Left renal cortex interstitium (tissue), 4 donors: ENCODE measurements around the gene NENF. TPM values are rescaled to one million over a fixed set of nuclear protein-coding genes. Genes with fewer than 3 reads are reported as not detected.
"Not testable (repeated sequence)": the region's sequence is repeated elsewhere in the genome, so short reads cannot be mapped to it uniquely, and the experiment has no call there.

Experiments used
- DNase-seq, 4 donors: peaks; one replicate each; pipeline ENCODE4 v3.0.0-alpha.2; 2013; ENCODE audit warnings: low read depth in 4 of 4, low spot score in 2 of 4, missing footprints in 1 of 4
- polyA plus RNA-seq, 4 donors: library from polyadenylated mRNA; unstranded; fragments of 120-200 nt; gene quantifications; one replicate each; pipeline ENCODE4 v1.2.1, GENCODE V29; 2013; ENCODE audit not compliant: insufficient read length in 4 of 4

Gene NENF
- polyA plus RNA-seq, 4 donors: 29.9 to 57.4 (median 41.5) TPM

DNA sequence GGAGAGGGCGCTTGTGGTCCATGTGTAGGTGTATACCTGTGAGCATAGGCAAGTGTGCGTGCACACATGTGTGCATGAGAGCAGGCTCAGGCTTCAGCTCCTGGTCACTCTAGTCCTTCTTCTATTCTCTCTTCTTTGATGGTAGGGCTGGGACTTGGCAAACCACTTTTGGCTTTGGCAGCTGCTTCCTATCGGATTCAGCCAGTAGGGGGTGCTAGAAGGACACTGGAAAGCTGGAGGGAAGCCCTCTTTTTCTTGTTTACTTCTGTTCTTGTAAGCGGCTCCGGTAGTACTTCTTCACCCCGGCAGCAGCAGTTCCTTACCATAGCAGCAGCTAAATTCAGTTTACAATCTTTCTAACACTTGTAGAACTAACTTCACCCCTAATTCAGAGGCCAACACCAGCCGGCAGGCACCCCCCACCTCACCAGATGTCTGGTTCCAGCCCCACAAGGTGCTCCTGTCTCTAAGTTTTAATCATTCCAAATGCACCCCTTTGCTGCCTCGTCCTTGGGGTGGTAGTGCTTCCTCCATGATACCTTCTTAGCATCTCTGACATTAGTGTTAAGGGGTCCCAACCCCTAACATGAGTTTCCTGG is 25.1 kb downstream of the NENF start:
- DNase-seq: no peak

GRCh38 chr1:212458817-212459216 is 26.1 kb downstream of the NENF start:
- DNase-seq: no peak

- no peak for DNase-seq
Observed at GRCh38 chr1:212459656-212460055, 26.9 kb downstream of the NENF start.

DNA sequence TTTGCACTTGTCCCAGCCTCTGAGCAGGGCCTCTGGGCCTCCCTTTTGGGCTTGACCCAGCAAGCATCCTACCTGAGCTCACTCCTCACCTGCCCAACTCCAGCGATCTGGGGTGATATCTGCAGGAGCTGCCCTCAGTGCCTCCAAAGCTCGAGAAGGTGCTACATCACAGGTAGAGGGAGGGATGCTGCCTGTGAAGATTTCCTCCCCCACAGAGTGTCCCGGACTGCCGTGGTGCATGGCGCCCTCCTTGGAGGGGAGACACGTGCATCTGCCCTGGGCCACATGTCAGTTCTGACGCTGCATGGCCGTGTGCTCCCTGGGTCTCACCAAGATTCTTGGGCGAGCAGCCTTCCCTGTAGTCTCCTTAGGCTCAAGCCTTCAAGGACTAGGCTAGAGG is 27.7 kb downstream of the NENF start:
- no peak for DNase-seq

- DNase-seq: no peak
Observed at GRCh38 chr1:212461916-212462660, 29.4 kb downstream of the NENF start.

- DNase-seq: no peak
Observed at GRCh38 chr1:212463565-212464285, 31.0 kb downstream of the NENF start.

- DNase-seq: no peak
Observed at GRCh38 chr1:212465311-212465710, 32.6 kb downstream of the NENF start.

- DNase-seq: no peak
Observed at GRCh38 chr1:212466437-212466836, 33.7 kb downstream of the NENF start.

DNA sequence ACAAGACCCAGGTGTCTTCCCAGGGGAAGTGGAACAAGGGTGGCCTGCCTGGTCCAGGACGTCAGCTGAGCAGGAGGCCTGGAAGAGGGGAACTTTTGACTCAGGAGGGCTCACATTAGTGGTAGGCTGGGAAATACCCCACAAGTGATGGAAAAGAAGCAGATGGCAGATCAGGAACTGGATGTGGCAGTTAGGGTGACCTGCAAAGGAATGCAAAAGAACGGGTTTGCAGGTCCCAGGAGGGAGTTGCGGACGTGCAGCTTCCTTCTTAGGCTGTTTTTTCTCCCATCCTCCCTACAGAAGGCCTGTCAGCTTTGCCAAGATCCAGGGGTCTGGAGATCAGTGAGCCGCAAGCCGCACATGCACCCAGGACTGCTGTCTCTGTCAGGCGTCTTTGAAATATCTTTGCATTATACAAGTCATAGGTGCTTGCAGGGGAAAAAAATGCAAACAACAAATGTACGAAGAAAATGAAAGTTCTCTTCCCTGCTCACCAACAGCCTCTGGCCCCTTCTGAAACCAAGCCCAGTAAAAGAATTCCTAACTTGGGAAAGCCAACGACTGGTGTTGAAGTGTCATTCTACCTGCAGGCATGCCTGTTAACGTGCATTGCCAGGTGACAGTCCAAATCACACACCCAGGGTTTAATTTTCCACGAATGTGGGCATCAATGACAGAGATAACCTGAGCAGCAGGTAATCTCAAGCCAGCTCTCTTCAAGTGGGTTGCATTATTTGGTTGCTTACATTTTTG is 34.4 kb downstream of the NENF start:
- DNase-seq: no peak

DNA sequence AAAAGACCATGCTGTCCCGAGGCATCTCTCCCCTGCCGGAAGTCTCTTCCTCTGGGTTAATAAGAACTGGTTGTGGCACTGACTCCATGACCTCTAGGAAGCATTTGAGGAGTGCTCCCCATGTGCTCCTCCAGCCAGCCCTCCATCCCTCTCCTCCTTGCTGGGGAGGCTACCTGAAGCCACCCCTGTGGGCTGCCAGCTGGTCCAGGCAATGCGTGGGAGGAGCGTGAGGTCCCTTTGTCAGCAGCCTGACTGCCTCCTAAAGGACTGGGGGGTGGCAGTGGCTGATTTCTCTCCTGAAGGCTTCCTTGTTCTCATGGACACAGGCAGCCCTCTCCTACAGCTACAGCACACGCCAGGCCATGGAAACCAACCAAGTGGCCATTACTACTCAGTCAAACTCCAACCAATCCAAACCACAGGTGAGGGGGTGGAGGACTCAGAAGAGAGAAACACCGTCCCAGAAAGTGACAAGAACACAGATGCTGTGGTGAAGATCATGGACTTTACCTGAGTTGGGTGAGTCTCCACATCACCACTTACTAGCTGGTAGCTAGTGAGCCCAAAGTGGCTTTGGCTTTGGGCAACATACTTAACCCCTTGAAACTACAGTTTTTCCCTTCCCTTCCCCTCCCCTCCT is 35.2 kb downstream of the NENF start:
- no peak for DNase-seq

DNA sequence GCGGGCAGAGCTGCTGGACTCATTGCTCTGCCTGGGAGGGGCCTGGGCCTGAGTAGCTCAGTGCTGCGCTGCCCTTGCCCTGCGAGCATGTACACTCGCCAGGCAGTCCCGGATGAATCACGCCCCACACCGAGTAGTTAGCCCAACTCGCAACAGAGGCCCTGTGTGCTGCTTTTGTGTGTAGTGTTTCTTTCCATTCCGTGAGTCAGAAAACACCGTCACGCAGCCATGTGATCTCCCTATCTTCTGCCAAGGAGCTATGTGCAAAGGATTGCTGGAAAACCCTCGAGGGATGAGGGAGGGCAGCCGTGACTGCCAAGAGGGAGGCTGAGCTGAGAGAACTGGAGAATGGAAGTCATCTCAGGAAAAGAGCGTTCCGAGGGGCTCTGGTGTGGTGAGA is 37.3 kb downstream of the NENF start:
- DNase-seq: no peak

DNA sequence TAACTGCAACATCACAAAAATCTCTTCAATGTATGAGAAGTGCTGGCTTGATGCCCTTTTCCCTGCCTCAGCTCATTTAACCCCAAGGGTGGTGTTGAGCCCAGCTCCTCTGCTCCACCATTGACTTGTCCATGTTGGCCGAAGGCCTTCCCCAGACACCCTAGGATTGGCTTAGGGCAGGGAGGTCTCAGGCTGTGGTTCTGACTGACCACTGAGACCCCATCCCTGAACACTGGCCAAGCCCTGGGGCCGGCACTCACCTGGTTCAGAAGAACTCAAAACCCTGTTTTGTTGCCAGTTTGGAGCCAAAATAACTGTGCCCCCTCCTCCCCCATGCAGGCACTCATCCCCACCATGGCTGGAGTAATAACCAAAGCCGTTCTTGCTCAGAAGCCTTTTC is 38.6 kb downstream of the NENF start:
- DNase-seq: no peak

DNA sequence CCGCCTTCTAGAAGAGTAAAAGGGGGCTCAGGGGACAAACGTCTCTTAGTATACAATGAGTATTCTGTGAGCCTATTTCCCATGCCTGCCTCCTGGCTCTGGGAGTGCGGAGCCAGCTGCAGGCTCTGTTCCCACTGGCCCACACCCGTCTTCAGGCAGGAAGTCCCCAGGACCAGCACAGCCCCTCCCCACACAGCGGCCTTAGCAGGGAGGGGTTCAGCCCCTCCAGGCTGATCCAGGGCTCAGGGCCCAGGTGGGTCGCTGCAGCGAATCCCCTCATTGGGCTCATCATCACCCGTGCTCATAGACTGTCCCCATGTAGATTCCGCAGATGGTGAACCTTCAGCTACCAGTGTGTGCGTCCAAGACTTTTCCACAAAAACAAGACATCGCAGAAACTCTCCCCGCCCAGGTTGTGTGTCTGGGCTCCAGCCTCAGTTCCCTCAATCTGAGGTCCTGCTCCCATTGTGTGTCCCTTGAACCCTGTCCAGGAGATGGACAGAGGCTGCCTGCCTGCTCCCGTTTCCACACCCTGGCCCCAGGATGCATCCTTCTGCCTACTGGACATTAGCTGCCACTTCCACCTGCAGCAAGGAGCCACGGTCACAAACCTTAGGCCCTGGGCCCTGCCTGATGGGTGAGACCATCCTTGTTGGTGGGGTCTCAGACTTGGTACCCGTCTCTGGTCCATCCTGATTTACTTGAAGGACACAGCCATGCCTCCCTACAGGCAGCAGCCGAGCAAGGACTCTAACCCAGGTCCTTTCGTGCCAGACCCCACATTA is 39.4 kb downstream of the NENF start:
- no peak for DNase-seq

GRCh38 chr1:212473729-212474128 is 41.0 kb downstream of the NENF start:
- DNase-seq: no peak

- no peak for DNase-seq
Observed at GRCh38 chr1:212475151-212475550, 42.4 kb downstream of the NENF start.

DNA sequence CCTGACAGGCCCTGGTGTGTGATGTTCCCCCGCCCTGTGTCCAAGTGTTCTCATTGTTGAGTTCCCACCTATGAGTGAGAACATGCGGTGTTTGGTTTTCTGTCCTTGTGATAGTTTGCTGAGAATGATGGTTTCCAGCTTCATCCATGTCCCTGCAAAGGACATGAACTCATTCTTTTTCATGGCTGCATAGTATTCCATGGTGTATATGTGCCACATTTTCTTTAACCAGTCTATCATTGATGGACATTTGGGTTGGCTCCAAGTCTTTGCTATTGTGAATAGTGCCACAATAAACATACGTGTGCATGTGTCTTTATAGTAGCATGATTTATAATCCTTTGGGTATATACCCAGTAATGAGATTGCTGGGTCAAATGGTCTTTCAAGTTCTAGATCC is 43.1 kb downstream of the NENF start:
- DNase-seq: not testable (repeated sequence)

GRCh38 chr1:212477014-212477679 is 44.4 kb downstream of the NENF start:
- DNase-seq: peak in 3 of 4 donors; percentile 68 to 82 (median 69)

- DNase-seq: no peak
Observed at GRCh38 chr1:212477680-212478466, 45.2 kb downstream of the NENF start.
